ENCODE data around the gene GLIS1.

Gene GLIS1

DNA sequence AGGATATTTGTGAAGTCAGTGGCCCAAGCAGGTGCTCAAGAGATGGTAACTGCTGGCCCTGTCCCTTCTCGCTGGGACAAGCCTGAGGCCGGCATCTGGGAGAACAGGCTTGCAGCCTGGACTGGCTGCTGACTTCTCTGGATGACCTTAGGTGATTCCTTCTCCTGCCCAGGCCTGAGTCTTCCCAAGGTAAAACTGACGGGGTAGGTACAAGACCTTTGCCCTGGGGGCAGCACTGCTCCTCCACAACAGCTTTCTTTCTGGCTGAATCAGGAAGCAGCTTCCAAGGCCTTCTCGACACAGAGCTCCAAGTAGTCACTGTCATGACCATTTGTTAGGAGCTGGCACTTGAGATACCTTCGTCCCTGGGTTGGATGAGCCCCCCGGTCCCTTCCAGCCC is 220.2 kb downstream of the GLIS1 start:
- Histone ChIP-seq H2AFZ (ENCODE audit: low read depth, low read length) (no peak overlapping the region), H3K36me3 (ENCODE audit: insufficient read depth, low read length) (no peaks in the 10 kb centered on the region), H3K4me1 (ENCODE audit: insufficient read depth, low read length) (no peaks in the 10 kb centered on the region), H3K4me3 (ENCODE audit: low read depth in 1 of 2, low read length in 2 of 2) (no peak overlapping the region), H3K4me2 (ENCODE audit: insufficient read depth, low read length) (no peak overlapping the region), H3K27me3 (ENCODE audit: insufficient read depth, low read length, poor library complexity) (peaks cover 3% of the 10 kb centered on the region), H3K9ac (ENCODE audit: low read depth, low read length) (no peak overlapping the region), H3K79me2 (ENCODE audit: insufficient read depth, low read length) (no peaks in the 10 kb centered on the region), H4K20me1 (ENCODE audit: insufficient read depth, low read length) (0 out of 2 replicates have a peak, but pooled peaks cover 3% of the 10 kb centered on the region), H3K27ac (ENCODE audit: low read length) (no peak overlapping the region), H3K9me3 (ENCODE audit: insufficient read depth, low read length, severe bottlenecking) (no peaks in the 10 kb centered on the region)
- ATAC-seq (ENCODE audit: insufficient read depth, low read depth) (no peak), DNase-seq (no peak)
- TF ChIP-seq EZH2 (IDR thresholded peaks at IDR 0.05; ENCODE audit: borderline replicate concordance, low read depth, low read length, severe bottlenecking) = no peak
- TF ChIP-seq, protein P1, sequence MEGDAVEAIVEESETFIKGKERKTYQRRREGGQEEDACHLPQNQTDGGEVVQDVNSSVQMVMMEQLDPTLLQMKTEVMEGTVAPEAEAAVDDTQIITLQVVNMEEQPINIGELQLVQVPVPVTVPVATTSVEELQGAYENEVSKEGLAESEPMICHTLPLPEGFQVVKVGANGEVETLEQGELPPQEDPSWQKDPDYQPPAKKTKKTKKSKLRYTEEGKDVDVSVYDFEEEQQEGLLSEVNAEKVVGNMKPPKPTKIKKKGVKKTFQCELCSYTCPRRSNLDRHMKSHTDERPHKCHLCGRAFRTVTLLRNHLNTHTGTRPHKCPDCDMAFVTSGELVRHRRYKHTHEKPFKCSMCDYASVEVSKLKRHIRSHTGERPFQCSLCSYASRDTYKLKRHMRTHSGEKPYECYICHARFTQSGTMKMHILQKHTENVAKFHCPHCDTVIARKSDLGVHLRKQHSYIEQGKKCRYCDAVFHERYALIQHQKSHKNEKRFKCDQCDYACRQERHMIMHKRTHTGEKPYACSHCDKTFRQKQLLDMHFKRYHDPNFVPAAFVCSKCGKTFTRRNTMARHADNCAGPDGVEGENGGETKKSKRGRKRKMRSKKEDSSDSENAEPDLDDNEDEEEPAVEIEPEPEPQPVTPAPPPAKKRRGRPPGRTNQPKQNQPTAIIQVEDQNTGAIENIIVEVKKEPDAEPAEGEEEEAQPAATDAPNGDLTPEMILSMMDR (IDR thresholded peaks at IDR 0.05; ENCODE audit: borderline replicate concordance, extremely low read depth, low read length, poor library complexity, severe bottlenecking) = no peak

DNA sequence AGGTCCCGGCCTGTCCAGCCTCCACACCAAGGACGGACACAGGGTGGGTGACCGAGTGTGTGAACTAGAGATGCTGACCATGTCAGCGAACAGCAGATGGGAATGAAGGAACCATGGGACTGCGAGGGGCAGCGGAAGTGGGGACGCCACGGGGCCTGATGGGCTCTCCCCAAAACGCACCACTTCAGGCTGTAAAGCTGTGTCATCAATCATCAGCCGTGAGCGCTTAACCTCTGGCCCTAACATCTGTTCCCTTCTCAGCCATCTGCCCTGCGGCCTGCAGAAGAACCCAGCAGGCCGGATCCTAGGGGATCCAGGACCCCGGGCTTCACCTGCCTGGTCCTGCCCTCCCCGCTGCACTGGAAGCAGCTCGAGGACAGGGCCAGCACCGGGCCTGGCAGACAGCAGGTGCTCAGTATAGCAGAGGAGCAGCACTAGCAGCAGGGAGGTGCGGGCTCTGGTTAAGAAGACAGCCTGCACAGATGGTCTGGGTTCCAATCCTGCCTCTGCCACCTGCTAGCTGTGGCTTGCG is 221.1 kb downstream of the GLIS1 start:
- no peak overlapping the region for H3K9ac ChIP-seq (ENCODE audit: low read depth, low read length)
- no peak overlapping the region for H2AFZ ChIP-seq (ENCODE audit: low read depth, low read length)
- no peaks in the 10 kb centered on the region for H3K9me3 ChIP-seq (ENCODE audit: insufficient read depth, low read length, severe bottlenecking)
- H3K4me2 ChIP-seq (ENCODE audit: insufficient read depth, low read length) = no peak overlapping the region
- no peaks in the 10 kb centered on the region for H3K36me3 ChIP-seq (ENCODE audit: insufficient read depth, low read length)
- H4K20me1 ChIP-seq (ENCODE audit: insufficient read depth, low read length) = 0 out of 2 replicates have a peak, but pooled peaks cover 3% of the 10 kb centered on the region
- H3K4me1 ChIP-seq (ENCODE audit: insufficient read depth, low read length) = no peaks in the 10 kb centered on the region
- H3K4me3 ChIP-seq (ENCODE audit: low read depth in 1 of 2, low read length in 2 of 2) = no peak overlapping the region
- H3K27me3 ChIP-seq (ENCODE audit: insufficient read depth, low read length, poor library complexity) = peaks cover 3% of the 10 kb centered on the region
- ATAC-seq (ENCODE audit: insufficient read depth, low read depth) (no peak), DNase-seq (no peak)
- no peak overlapping the region for H3K27ac ChIP-seq (ENCODE audit: low read length)
- no peaks in the 10 kb centered on the region for H3K79me2 ChIP-seq (ENCODE audit: insufficient read depth, low read length)
- TF ChIP-seq, protein P1 (IDR thresholded peaks at IDR 0.05; ENCODE audit: borderline replicate concordance, extremely low read depth, low read length, poor library complexity, severe bottlenecking) = no peak

DNA sequence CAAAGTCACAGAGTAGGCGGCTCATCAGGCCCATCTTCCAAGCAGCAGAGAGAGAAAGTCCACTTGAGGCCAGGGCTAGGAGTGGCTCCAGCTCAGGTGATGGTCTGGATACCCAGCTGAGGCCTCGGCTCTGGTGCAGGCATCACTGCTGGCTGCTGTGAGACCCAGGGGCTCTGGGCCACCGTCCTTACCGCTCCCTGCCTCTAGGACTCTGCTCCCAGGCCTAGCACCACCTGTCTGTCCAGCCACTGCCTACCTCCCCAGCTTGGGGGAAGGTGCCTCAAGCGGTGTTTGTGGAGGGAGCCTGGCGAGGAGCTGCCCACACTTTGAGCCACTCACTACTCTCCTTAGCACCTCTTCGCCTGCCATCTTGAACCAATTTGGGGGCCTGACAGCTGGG is 221.9 kb downstream of the GLIS1 start:
- H3K79me2 ChIP-seq (ENCODE audit: insufficient read depth, low read length) = no peaks in the 10 kb centered on the region
- DNase-seq (no peak), ATAC-seq (ENCODE audit: insufficient read depth, low read depth) (no peak)
- no peak overlapping the region for H3K9ac ChIP-seq (ENCODE audit: low read depth, low read length)
- no peak overlapping the region for H3K4me2 ChIP-seq (ENCODE audit: insufficient read depth, low read length)
- H3K27ac ChIP-seq (ENCODE audit: low read length) = no peak overlapping the region
- peaks cover 3% of the 10 kb centered on the region for H3K27me3 ChIP-seq (ENCODE audit: insufficient read depth, low read length, poor library complexity)
- H3K9me3 ChIP-seq (ENCODE audit: insufficient read depth, low read length, severe bottlenecking) = no peaks in the 10 kb centered on the region
- no peaks in the 10 kb centered on the region for H3K36me3 ChIP-seq (ENCODE audit: insufficient read depth, low read length)
- H3K4me3 ChIP-seq (ENCODE audit: low read depth in 1 of 2, low read length in 2 of 2) = no peak overlapping the region
- no peak overlapping the region for H2AFZ ChIP-seq (ENCODE audit: low read depth, low read length)
- TF ChIP-seq, protein P1 (IDR thresholded peaks at IDR 0.05; ENCODE audit: borderline replicate concordance, extremely low read depth, low read length, poor library complexity, severe bottlenecking) = no peak
- no peak for TF ChIP-seq EZH2 (IDR thresholded peaks at IDR 0.05; ENCODE audit: borderline replicate concordance, low read depth, low read length, severe bottlenecking)
- H3K4me1 ChIP-seq (ENCODE audit: insufficient read depth, low read length) = no peaks in the 10 kb centered on the region
- H4K20me1 ChIP-seq (ENCODE audit: insufficient read depth, low read length) = 0 out of 2 replicates have a peak, but pooled peaks cover 3% of the 10 kb centered on the region

DNA sequence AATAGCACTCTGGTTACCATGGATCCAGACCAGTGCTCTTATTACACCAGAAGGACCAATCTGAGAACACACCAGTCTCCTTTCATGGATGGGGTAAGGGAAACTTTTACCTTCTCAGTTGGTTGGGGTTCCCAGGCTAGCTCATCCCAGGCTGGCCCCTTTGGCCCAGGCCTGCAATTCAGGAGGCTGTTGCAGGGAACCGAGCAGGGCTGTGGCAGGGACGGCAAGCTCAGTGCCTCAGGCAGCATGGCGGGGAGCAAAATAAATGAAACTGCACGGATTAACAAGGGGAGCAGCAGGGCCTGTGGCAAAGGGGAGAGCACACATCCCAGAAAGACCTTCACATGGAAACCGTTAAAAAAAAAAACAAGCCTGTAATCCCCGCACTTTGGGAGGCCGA is 222.8 kb downstream of the GLIS1 start:
- Histone ChIP-seq H3K4me1 (ENCODE audit: insufficient read depth, low read length) (no peaks in the 10 kb centered on the region), H3K27ac (ENCODE audit: low read length) (no peak overlapping the region), H3K4me3 (ENCODE audit: low read depth in 1 of 2, low read length in 2 of 2) (no peak overlapping the region), H3K27me3 (ENCODE audit: insufficient read depth, low read length, poor library complexity) (peaks cover 3% of the 10 kb centered on the region), H3K4me2 (ENCODE audit: insufficient read depth, low read length) (no peak overlapping the region), H3K9me3 (ENCODE audit: insufficient read depth, low read length, severe bottlenecking) (no peaks in the 10 kb centered on the region), H3K79me2 (ENCODE audit: insufficient read depth, low read length) (no peaks in the 10 kb centered on the region), H3K9ac (ENCODE audit: low read depth, low read length) (no peak overlapping the region), H2AFZ (ENCODE audit: low read depth, low read length) (no peak overlapping the region), H3K36me3 (ENCODE audit: insufficient read depth, low read length) (no peaks in the 10 kb centered on the region), H4K20me1 (ENCODE audit: insufficient read depth, low read length) (0 out of 2 replicates have a peak, but pooled peaks cover 3% of the 10 kb centered on the region)
- TF ChIP-seq EZH2 (IDR thresholded peaks at IDR 0.05; ENCODE audit: borderline replicate concordance, low read depth, low read length, severe bottlenecking) = no peak
- TF ChIP-seq, protein P1 (IDR thresholded peaks at IDR 0.05; ENCODE audit: borderline replicate concordance, extremely low read depth, low read length, poor library complexity, severe bottlenecking) = no peak
- DNase-seq (no peak), ATAC-seq (ENCODE audit: insufficient read depth, low read depth) (no peak)

Measured in DND-41 (cell line).